Spleen (tissue), 11 donors: Measurements from ENCODE around the gene JAZF1. TPM values are rescaled to one million over a fixed set of nuclear protein-coding genes. Genes with fewer than 3 reads are reported as not detected.

ENCODE experiments used
- DNase-seq: peaks from one replicate; pipeline ENCODE4 v3.0.0-alpha.2; 2020
- H3K27ac ChIP-seq, 8 donors: fragments of 200-600 bp; sonication (generic) in 7 of 8; 1 replicate in 4 of 8; 2 replicates in 4 of 8; pipeline versions ENCODE4 v1.5.0 to v1.8.0; 2016 to 2021; ENCODE audit warnings: inconsistent platforms in 4 of 8, mild to moderate bottlenecking in 4 of 8, moderate library complexity in 1 of 8
- H3K27me3 ChIP-seq, 7 donors: fragments of 200-600 bp; sonication (generic) in 6 of 7; replicated peaks in 1 of 7; 1 replicate in 4 of 7; 2 replicates in 3 of 7; pipeline versions ENCODE4 v1.5.0 to v1.8.0; 2016 to 2021; ENCODE audit warnings: inconsistent platforms in 3 of 7, mild to moderate bottlenecking in 1 of 7
- H3K36me3 ChIP-seq, 6 donors: fragments of 200-600 bp; sonication (generic) in 5 of 6; 1 replicate in 4 of 6; 2 replicates in 2 of 6; pipeline versions ENCODE4 v1.5.0 to v1.8.0; 2016 to 2021; ENCODE audit warnings: inconsistent platforms in 2 of 6
- H3K4me1 ChIP-seq, 6 donors: fragments of 200-600 bp; sonication (generic) in 5 of 6; 1 replicate in 3 of 6; 2 replicates in 3 of 6; pipeline versions ENCODE4 v1.5.0 to v1.8.0; 2016 to 2021; ENCODE audit warnings: inconsistent platforms in 3 of 6
- H3K4me3 ChIP-seq, 8 donors: fragments of 200-600 bp; sonication (generic) in 7 of 8; 1 replicate in 4 of 8; 2 replicates in 4 of 8; pipeline versions ENCODE4 v1.5.0 to v1.8.0; 2016 to 2021; ENCODE audit warnings: inconsistent platforms in 4 of 8, mild to moderate bottlenecking in 4 of 8, moderate library complexity in 2 of 8
- H3K9me3 ChIP-seq, 8 donors: fragments of 200-600 bp; sonication (generic) in 7 of 8; 1 replicate in 4 of 8; 2 replicates in 4 of 8; pipeline versions ENCODE4 v1.5.0 to v1.8.0; 2016 to 2021; ENCODE audit warnings: inconsistent platforms in 4 of 8
- POLR2A ChIP-seq, 3 donors: fragments of 450-650 bp; IDR thresholded peaks; one replicate each; pipeline ENCODE4 v1.5.1; 2017; ENCODE audit warnings: antibody characterized with exemption in 3 of 3, mild to moderate bottlenecking in 1 of 3
- POLR2AphosphoS5 ChIP-seq, 3 donors: sonication (generic); formaldehyde crosslinking; IDR thresholded peaks; one replicate each; pipeline ENCODE4 v1.5.1; 2017; ENCODE audit warnings: antibody characterized with exemption in 3 of 3
- WGBS, 5 donors: extraction: QIAGEN DNeasy Blood & Tissue Kit in 3 of 5; methylation state at CpG; one replicate each; pipeline versions ENCODE4 v1.1.5 to v1.1.7; 2013 to 2018; 5-methylcytosine and 5-hydroxymethylcytosine counted together
- intact Hi-C: fragments of 100-400 bp; cut with DNase I; formaldehyde crosslinking; loops from one replicate; pipeline ENCODE4 v1.15.0; 2023; ENCODE audit warnings: low total_unique reads
- polyA plus RNA-seq, 3 donors: library from polyadenylated mRNA; stranded (reverse); fragments of 200-250 nt; gene quantifications; one replicate each; pipeline ENCODE4 v1.2.1, GENCODE V29; 2013
- total RNA-seq, 7 donors: library from RNA; depleted of rRNA in 3 of 7; stranded (reverse); fragments of >200 nt in 3 of 7; fragmentation: NEBNext Ultra II Directional in 4 of 7; extraction: Animal tissue kit (Norgen Biotek cat#: 25700) in 4 of 7; gene quantifications; one replicate each; pipeline versions ENCODE4 v1.1.0 to v1.2.1, GENCODE V29; 2016 to 2021
- TF ChIP-seq, protein P1 (sequence below), 11 experiments: fragments of 200-600 bp in 7 of 11; fragments of 450-650 bp in 4 of 11; sonication (generic) in 4 of 11; IDR thresholded peaks in 8 of 11; conservative IDR thresholded peaks in 3 of 11; 1 replicate in 7 of 11; 2 replicates in 4 of 11; pipeline versions ENCODE4 v1.4.0 to v1.8.0; 2016 to 2021; ENCODE audit warnings: antibody characterized with exemption in 11 of 11, inconsistent platforms in 4 of 11, mild to moderate bottlenecking in 1 of 11
- donor health status: healthy with polysubstance abuse.
- donor health status: DM: no; HTN: no; CAD: no; lungs with moderate emphysema.
- donor health status: DM: no; HTN: no; CAD: no.
- donor health status: Bipolar disorder and iron deficiency.
- donor health status: healthy.
- donor health status: DM: no; HTN: no; CAD: no.
- donor health status: DM: yes; HTN: yes; CAD: no.

Gene JAZF1
- total and polyA plus RNA-seq, 10 donors = 13.5 to 33.8 (median 24.7) TPM

DNA sequence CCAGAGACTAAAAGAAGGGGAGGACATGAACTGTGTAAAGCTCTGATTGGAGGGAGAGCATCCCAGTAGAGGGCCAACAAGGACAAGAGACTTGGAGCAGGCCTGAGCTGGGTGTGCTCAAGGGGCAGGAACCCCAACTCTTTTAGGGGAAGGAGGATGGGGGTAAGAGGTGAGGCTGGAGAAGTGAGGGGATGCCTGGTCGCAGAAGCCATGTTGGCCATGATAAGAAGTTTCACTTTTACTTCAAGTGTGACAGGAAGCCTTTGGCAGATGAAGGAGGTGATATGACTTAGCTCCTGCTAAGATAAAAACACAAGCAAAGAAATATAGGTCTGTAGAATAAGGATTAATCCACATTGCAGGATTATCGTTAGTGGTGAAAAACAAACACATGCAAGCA lies 208.3 kb downstream of the JAZF1 start:
- H3K4me3 ChIP-seq = peak overlapping the region in 1 of 8 donors; percentile 24
- H3K9me3 ChIP-seq = peaks cover 0 to 8% (median 3%) of the 10 kb centered on the region in 8 donors
- H3K27ac ChIP-seq = no peak overlapping the region
- peaks cover 0 to 4% (median 0%) of the 10 kb centered on the region in 6 donors for H3K36me3 ChIP-seq
- no peak for DNase-seq
- no peaks in the 10 kb centered on the region for H3K27me3 ChIP-seq
- H3K4me1 ChIP-seq = peaks cover 0 to 35% (median 4%) of the 10 kb centered on the region in 6 donors
- TF ChIP-seq POLR2AphosphoS5 (IDR thresholded peaks at IDR 0.05) = no peak
- TF ChIP-seq, protein P1, sequence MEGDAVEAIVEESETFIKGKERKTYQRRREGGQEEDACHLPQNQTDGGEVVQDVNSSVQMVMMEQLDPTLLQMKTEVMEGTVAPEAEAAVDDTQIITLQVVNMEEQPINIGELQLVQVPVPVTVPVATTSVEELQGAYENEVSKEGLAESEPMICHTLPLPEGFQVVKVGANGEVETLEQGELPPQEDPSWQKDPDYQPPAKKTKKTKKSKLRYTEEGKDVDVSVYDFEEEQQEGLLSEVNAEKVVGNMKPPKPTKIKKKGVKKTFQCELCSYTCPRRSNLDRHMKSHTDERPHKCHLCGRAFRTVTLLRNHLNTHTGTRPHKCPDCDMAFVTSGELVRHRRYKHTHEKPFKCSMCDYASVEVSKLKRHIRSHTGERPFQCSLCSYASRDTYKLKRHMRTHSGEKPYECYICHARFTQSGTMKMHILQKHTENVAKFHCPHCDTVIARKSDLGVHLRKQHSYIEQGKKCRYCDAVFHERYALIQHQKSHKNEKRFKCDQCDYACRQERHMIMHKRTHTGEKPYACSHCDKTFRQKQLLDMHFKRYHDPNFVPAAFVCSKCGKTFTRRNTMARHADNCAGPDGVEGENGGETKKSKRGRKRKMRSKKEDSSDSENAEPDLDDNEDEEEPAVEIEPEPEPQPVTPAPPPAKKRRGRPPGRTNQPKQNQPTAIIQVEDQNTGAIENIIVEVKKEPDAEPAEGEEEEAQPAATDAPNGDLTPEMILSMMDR (IDR thresholded peaks at IDR 0.05 in 8 of 11, conservative IDR thresholded peaks at IDR 0.05 in 3 of 11) = no peak
- no peak for TF ChIP-seq POLR2A (IDR thresholded peaks at IDR 0.05)
- WGBS, 5 donors = 18 to 54% (median 31%) methylated on average over 2 of the region's 2 CpGs
- intact Hi-C loops = no loop called here

DNA sequence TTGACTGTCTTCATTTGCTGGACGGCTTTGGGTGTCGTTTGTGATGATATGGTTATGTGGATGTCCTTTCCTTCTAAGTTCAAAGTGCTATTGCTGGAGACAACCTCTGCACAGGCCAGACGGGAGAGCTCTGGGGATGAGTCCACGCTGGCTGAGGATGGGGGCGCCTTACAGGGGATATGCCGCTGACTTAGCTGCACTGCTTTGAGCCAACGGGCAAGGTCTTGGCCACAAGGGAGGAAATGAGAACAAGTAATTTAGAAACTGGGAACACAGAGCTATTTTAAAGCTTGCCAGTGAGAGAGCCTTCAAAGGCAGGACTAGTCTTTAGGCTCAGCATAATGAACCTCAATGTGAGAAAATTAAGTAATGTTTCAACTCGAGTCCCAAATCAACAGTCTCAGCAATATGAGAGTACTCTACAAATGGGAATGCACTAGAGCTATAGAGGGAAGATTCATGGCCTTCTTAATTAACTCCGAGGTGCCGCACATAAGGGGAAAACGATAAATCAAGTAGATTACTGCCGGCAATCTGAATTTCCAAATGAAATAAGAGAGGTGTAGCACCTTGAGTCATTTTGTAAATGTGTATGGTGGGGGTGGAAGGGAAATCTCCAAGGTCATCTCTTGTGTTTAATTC lies 209.3 kb downstream of the JAZF1 start:
- Histone ChIP-seq H3K27ac (no peak overlapping the region), H3K27me3 (no peaks in the 10 kb centered on the region), H3K9me3 (no peaks in the 10 kb centered on the region), H3K36me3 (peaks cover 0 to 4% (median 0%) of the 10 kb centered on the region in 6 donors), H3K4me1 (peaks cover 0 to 45% (median 11%) of the 10 kb centered on the region in 6 donors), H3K4me3 (no peak overlapping the region)
- intact Hi-C loops = no loop called here
- DNase-seq = no peak
- TF ChIP-seq, protein P1 (IDR thresholded peaks at IDR 0.05 in 8 of 11, conservative IDR thresholded peaks at IDR 0.05 in 3 of 11) = no peak
- no peak for TF ChIP-seq POLR2A (IDR thresholded peaks at IDR 0.05)
- no peak for TF ChIP-seq POLR2AphosphoS5 (IDR thresholded peaks at IDR 0.05)
- 80 to 87% (median 82%) methylated on average over 12 of the region's 12 CpGs for WGBS, 5 donors

DNA sequence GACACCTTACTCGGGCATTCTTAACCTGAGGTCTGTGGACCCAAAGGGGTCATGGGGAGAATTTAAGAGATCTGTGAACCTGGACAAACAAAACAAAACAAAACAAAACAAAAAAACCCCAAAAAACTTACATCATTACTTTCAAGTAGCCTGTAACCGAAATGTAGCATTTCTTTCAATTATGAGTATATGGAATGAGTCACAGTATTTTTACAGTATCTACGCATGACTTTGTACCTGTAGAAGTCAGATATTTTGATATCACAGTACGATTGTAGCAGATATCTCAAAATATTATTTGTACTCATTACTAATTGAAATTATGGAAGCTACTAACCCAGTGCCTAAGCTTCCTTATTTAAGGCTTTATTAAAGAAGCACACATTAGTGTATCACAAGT lies 210.2 kb downstream of the JAZF1 start:
- DNase-seq = no peak
- intact Hi-C loops = no loop called here
- WGBS, 5 donors = 66 to 83% (median 76%) methylated on average over 4 of the region's 4 CpGs

DNA sequence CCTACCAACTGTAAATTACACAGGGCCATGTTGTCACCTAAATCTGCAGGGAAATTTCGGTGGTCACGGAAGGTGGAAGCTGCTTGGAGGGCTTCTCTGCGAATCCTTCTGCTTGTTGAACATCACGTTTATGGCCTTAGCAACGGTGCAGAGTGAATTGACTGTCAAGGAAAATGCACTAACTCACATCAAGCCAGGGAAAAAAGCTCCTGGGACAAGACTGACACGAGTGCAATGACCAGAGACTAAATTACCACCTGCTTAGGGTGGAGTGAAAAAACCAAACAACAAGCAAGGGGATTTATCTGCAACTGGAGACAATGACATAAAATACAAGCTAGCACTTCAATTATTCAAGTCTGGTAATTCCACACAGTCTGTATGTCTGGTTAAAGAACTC lies 211.2 kb downstream of the JAZF1 start:
- WGBS, 5 donors = 93 to 96% (median 95%) methylated on average over 6 of the region's 6 CpGs
- TF ChIP-seq POLR2A (IDR thresholded peaks at IDR 0.05) (no peak), POLR2AphosphoS5 (IDR thresholded peaks at IDR 0.05) (no peak)
- TF ChIP-seq, protein P1 (IDR thresholded peaks at IDR 0.05 in 8 of 11, conservative IDR thresholded peaks at IDR 0.05 in 3 of 11) = no peak
- Histone ChIP-seq H3K4me1 (peaks cover 0 to 53% (median 15%) of the 10 kb centered on the region in 6 donors), H3K27ac (no peak overlapping the region), H3K4me3 (no peak overlapping the region), H3K36me3 (peaks cover 0 to 4% (median 0%) of the 10 kb centered on the region in 6 donors), H3K9me3 (no peaks in the 10 kb centered on the region), H3K27me3 (no peaks in the 10 kb centered on the region)
- no peak for DNase-seq
- intact Hi-C loops = no loop called here

More for the DNA sequence above, 210.2 kb downstream of the JAZF1 start:
- Histone ChIP-seq H3K4me1 (peaks cover 0 to 53% (median 15%) of the 10 kb centered on the region in 6 donors), H3K27ac (no peak overlapping the region), H3K27me3 (no peaks in the 10 kb centered on the region), H3K4me3 (no peak overlapping the region), H3K9me3 (no peaks in the 10 kb centered on the region), H3K36me3 (peaks cover 0 to 4% (median 0%) of the 10 kb centered on the region in 6 donors)
- TF ChIP-seq POLR2A (IDR thresholded peaks at IDR 0.05) (no peak), POLR2AphosphoS5 (IDR thresholded peaks at IDR 0.05) (no peak)
- TF ChIP-seq, protein P1 (IDR thresholded peaks at IDR 0.05 in 8 of 11, conservative IDR thresholded peaks at IDR 0.05 in 3 of 11) = no peak
